Stimulated activated CD4-positive, alpha-beta T cell treated with anti-CD3 and anti-CD28 coated beads, Interleukin-2, amount 100 ng/mL, for 48 hours (primary cell): ENCODE results near the gene CRYAB.
"Not testable (repeated sequence)": the region's sequence is repeated elsewhere in the genome, so short reads cannot be mapped to it uniquely, and the experiment has no call there.

ENCODE experiments used
- DNase-seq, 2 donors: peaks; one replicate each; pipeline ENCODE4 v3.0.0-alpha.2; 2020

Gene CRYAB

DNA sequence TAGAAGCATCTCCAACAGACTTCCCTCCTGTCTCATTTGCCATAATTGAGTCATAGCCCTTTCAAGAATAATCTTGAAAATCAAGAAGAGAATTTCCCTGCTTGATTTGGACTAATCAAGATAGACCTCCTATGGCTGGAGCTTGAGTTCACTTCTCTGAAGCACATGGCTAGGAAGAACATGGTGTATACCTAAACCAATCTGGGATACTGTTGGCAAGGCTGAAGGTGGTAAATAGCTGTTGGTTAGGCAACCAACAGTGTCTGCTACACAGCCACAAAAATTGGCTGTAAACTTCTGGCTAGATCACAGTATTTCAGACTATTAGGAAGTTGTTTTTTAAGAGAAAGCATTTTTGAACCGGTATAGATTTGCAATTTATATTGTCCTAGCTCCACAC, 4.9 kb downstream of the CRYAB start:
- DNase-seq: no peak

DNA sequence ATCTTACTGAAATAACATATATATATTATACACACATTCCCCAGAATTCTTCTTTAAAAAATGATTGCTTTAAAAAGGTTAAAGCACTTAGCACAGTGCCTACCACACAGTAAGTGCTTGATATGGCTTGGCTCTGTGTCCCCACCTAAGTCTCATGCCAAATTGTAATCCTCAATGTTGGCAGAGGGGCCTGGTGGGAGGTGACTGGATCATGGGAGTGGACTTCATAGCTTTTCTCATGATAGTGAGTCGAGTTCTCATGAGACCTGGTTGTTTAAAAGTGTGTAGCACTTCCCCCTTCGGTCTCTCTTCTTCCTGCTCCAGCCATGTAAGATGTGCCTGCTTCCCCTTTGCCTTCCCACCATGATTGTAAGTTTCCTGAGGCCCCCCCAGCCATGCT, 6.2 kb downstream of the CRYAB start:
- DNase-seq: no peak

DNA sequence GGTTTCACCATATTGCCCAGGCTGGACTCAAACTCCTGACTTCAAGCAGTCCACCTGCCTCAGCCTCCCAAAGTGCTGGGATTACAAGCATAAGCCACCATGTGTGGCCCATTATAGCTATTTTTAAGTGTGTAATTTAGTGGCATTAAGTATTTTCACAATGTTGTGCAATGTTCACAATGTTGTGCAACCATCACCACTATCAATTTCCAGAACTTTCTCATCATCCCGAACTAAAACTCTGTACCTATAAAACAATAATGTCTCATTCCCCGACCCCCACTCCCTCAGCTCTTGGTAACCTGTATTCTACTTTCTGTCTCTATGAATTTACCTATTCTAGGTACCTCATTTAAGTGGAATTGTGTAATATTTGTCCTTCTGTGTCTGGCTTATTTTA, 24.7 kb downstream of the CRYAB start:
- no peak for DNase-seq

DNA sequence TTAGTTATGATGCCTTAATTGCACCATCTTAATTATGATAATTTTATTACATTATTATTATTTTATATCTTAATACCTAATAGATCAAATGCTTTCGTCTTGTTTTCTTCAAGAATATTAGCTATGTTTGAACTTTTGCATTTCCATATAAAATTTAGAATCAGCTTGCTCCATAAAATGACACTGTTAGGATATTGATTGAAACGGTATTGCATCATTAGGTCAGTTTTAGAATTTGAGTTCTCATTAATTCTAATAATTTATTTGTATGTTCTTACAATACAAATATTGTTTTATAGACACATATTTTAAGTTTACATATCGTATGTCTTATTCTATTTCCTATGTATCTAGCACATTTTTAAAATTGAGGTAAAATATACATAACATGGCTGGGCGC, 25.5 kb downstream of the CRYAB start:
- no peak for DNase-seq

DNA sequence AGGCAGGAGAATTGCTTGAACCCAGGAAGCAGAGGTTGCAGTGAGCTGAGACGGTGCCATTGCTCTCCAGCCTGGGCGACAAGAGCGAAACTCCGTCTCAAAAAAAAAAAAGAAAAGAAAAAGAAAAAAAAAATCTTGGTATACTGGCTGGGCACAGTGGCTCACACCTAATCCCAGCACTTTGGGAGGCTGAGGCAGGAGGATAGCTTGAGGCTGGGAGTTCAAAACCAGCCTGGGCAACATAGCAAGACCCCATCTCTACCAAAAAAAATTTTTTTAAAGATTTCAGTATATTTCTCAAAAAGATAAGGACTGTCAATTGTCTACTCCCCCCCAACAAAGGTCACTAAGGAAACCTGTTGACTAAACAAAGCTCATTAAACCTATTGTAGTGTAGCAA, 26.5 kb downstream of the CRYAB start:
- DNase-seq: not testable (repeated sequence)

DNA sequence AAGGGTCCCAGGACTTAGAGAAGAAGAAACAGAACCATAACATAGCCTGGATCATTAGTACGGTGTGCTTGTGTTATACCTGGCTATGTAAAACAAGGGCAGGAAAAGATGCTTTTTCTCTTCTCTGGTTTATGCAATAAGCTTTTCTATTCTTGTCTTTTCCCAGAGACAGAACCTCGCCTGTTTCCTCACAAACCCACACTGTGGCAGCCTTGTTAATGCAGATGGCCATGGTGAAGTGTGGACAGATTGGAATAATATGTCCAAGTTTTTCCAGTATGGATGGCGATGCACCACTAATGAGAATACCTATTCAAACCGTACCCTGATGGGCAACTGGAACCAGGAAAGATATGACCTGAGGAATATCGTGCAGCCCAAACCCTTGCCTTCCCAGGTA, 29.4 kb downstream of the CRYAB start:
- no peak for DNase-seq

DNA sequence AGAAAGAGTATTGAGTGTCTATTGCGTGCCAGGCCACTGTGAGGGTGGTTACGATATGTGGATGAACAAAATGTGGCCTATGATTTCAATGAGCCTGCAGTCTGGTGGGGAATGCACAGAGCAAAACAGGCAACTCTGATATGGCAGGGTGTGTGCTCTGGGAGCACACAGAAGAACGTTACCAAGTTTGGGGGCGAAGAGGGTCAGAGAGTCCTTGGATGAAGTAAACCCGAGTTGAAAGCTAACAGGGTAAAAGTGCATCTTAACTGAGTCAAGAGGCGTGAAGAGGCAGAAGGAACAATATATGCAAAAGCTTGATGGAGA, 32.0 kb downstream of the CRYAB start:
- no peak for DNase-seq

DNA sequence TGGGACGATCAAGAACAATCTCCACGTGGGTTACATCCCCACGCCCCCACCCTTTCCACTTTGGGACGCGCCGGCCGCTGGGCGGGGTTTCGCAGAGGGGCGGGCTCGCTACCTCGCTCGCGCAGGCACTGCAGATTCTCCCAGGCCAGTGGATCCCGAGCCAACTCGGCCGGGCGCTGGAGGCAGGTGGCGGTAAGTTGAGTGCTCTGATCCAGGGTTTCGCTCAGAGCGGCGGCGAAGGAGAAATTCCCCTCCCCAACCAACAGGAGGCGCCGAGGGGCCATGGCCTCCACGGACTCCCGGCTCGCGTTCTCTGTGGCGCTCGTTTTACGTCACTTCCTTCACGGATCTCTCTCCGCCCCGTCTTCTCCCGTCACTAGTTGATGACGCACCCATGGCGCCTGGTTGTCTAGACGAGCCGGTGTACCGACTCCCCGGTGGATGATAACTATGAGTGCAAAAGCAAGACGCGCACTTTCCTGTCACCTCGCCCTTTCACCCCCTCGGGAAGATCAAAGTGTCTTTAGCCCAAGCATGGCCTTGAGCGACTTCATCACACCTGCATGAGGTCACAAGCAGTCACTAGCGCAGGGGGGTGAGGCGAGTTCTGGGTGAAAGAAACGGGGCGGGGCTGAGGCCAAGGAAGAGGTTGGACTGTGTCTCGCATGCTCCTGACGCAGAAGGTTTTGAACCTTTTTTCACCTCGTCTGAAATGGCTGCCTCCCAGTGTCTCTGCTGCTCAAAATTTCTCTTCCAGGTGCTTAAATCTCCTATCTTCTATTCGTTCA, 32.5 kb downstream of the CRYAB start, which contains the start of the genes CFAP68 and FDXACB1:
TSS of gene CFAP68 (plus strand) at position 693 of the 788 bp plus-strand sequence. CDS start at position 713, 20 bp downstream.
TSS of gene FDXACB1 (minus strand) at position 317 of the 788 bp plus-strand sequence. CDS start at position 284, 33 bp downstream.
- DNase-seq: peak; percentile 90 to 94

DNA sequence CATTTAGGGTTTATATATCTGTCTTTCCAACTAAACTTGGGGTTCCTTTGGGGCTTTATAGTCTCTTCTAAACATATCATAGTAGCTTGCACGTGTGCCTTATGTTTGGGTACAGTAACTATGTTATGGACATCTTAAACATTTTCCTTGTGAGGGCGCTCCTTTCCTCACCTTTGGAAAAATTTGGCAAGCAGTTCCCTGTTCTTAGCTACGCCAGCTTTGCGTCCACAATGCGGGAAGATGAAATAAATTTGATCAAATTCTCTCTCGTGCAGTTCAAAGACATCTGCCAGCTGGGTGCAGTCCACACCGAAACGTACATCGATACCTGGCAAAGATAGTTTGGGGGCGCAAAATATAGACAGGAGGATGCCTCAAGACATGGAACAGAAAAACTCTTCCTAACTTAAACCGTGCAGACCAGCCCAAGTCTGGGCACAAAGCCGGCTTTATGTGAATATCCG, 33.2 kb downstream of the CRYAB start:
- no peak for DNase-seq

DNA sequence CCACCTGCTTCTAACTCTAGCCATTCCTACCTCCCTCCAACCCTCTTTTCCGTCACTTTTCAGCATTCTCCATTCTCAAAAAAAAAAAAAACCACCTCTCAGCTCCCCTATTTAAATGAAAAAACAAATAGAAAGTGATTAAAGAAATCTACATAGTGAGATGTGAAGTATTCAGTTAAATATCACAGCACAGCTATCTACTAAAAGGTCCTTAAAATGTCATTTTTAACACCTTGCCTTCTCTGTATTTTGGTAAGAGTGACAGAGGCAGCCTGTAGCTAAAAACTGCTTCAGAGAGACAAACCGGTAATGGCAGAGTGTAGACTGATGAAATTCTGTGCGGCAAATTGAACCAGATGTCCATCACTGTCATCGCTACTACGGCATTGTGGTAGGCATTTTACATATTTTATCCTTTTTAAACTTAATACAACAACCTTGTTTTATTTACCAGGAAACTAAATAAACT, 39.8 kb downstream of the CRYAB start:
- no peak for DNase-seq

DNA sequence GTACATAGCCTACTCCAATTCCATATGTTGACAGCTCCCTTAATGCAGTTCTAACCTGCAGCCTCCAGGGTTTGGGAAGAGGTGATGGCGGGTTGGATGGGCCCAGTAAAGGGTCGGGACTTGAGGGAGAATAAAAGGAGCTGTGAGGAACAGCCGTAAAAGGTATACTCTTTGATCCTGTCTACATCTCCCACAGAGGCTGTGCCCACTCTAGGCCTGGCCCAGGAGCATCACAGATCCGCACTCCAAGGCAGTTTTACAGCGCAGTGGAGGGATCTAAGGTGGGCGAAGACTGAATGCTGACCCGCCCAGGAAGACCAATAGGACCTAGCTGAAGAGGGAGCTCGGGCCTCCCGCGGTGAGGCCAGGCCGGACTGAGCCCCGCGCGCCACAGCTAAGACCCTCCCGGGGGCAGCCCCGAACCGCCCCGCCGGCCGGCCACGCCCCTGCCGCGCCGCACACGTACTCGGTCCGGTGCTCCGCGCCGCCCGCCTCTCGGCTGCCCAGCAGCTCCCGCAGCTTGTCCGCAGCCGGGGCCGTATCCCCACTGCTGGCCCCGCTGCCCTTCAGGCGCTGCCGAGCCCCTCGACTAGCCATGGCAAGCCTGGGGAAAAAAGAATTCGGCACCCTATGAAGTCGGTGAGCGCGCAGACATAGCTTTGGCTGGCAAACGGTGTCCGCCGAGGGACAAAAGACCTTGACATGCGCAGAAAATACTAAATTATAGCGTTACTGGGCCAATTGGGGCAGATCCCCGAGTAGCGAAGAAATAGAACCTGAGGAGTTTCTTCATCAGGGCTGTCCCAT, 40.5 kb downstream of the CRYAB start, which contains the start of gene ALG9:
TSS of gene ALG9 (minus strand) at position 696 of the 807 bp plus-strand sequence. CDS start at position 597, 99 bp downstream.
- peak; percentile 90 to 93 for DNase-seq

DNA sequence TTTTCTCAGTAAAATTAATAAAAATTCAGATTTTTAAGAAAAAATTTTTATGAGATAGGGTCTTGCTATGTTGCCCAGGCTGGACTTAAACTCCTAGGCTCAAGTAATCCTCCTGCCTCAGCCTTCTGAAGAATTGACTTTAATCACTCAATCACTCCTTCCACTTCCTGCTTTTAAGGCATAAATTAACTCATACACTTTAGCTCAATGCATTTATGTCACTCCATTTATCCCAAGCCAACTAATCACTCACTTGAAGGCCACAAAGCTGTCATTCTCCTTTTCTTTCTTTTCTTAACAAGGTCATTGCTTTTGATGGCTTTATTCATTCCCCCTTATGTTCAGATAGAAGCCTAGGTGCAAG, 41.1 kb downstream of the CRYAB start:
- no peak for DNase-seq

DNA sequence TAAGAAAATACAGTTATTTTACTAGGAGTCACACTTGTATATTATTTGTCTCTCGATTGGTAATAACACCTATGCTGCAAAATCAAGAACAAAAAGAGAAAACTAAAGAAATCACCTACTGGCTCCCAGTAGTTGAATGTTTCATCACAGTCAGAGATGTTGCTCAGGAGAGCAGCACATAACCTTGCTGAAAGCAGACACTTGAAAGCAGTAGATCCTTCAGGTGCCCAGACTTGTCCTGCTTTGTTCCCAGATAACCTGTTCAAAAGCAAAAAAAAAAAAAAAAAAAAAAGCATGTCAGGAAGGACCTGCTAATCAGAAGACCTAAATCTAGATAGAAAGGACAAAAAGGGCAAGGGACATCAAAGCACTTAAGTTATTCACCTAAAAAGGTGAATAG, 41.5 kb downstream of the CRYAB start:
- no peak for DNase-seq

DNA sequence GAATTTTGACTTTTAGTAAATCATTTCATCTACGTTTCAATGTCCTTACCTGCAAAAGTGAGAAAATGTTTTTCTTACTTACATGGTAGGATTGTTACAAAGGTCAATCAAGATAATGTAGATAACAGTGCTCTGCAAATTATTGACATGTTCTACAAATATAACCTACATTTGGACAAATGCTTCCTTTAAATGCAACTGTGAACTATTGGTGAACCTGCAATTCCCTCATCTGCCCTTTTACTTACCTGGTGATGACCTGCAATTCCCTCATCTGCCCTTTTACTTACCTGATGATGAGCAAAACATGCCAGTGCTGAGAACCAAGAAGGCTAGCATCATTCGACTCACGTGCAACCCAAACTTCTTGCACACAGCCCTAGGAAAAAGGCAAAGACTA, 51.3 kb downstream of the CRYAB start:
- DNase-seq: no peak
